ENCODE results near the gene GGTLC1. TPM values are rescaled to one million over a fixed set of nuclear protein-coding genes. Genes with fewer than 3 reads are reported as not detected.

Gene GGTLC1
- total RNA-seq, 4 donors from 2014 or later, result not detected

- Histone ChIP-seq H3K27me3 (no peaks in the 10 kb centered on the region), H3K4me3 (no peak overlapping the region), H3K4me1 (peaks cover 0 to 4% (median 0%) of the 10 kb centered on the region in 4 donors), H3K27ac (replicated peaks in 1 of 4) (no peak overlapping the region), H3K9me3 (no peaks in the 10 kb centered on the region), H3K36me3 (no peaks in the 10 kb centered on the region)
- intact Hi-C loops (cut with DNase I), result no loop called here
- TF ChIP-seq, protein P1, sequence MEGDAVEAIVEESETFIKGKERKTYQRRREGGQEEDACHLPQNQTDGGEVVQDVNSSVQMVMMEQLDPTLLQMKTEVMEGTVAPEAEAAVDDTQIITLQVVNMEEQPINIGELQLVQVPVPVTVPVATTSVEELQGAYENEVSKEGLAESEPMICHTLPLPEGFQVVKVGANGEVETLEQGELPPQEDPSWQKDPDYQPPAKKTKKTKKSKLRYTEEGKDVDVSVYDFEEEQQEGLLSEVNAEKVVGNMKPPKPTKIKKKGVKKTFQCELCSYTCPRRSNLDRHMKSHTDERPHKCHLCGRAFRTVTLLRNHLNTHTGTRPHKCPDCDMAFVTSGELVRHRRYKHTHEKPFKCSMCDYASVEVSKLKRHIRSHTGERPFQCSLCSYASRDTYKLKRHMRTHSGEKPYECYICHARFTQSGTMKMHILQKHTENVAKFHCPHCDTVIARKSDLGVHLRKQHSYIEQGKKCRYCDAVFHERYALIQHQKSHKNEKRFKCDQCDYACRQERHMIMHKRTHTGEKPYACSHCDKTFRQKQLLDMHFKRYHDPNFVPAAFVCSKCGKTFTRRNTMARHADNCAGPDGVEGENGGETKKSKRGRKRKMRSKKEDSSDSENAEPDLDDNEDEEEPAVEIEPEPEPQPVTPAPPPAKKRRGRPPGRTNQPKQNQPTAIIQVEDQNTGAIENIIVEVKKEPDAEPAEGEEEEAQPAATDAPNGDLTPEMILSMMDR (IDR thresholded peaks at IDR 0.05), result no peak
- TF ChIP-seq POLR2A (IDR thresholded peaks at IDR 0.05; ENCODE audit: low read depth), result no peak
- TF ChIP-seq EP300 (IDR thresholded peaks at IDR 0.05), result no peak
- TF ChIP-seq POLR2AphosphoS5 (IDR thresholded peaks at IDR 0.05), result no peak
- peak; percentile 7 for DNase-seq (ENCODE audit: extremely low spot score)
Observed at GRCh38 chr20:23971310-23971709, 17.3 kb downstream of the GGTLC1 start.

GRCh38 chr20:23970049-23970448 is 18.5 kb downstream of the GGTLC1 start:
- intact Hi-C loops (cut with DNase I), result no loop called here
- Histone ChIP-seq H3K27me3 (no peaks in the 10 kb centered on the region), H3K27ac (replicated peaks in 1 of 4) (no peak overlapping the region), H3K4me3 (no peak overlapping the region), H3K4me1 (peaks cover 0 to 7% (median 0%) of the 10 kb centered on the region in 4 donors), H3K9me3 (no peaks in the 10 kb centered on the region), H3K36me3 (no peaks in the 10 kb centered on the region)
- TF ChIP-seq EP300 (IDR thresholded peaks at IDR 0.05) (no peak), POLR2AphosphoS5 (IDR thresholded peaks at IDR 0.05) (no peak), POLR2A (IDR thresholded peaks at IDR 0.05; ENCODE audit: low read depth) (no peak)
- TF ChIP-seq, protein P1 (IDR thresholded peaks at IDR 0.05), result no peak
- WGBS, result 79% methylated on average over 1 of the region's 1 CpG
- DNase-seq (ENCODE audit: extremely low spot score), result peak; percentile 47

DNA sequence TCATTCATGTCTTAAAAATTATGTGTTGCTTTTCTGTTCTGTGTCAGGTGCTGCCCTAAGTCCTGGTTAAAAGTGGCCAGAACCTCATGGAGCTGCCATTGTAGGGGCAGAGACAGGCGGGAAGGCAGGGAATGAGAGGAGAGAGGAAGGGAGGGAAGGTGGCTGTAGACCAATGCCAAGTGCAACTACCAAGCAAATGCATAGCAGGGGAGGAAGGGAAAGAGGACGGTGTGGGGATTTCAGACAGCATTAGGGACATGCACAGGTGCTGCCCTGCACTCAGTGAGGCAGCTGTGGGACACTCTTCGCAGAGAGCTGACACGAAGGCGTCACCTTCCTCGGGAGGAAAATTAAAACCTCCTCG is 21.0 kb downstream of the GGTLC1 start:
- no peaks in the 10 kb centered on the region for H3K36me3 ChIP-seq
- no peaks in the 10 kb centered on the region for H3K27me3 ChIP-seq
- H3K4me1 ChIP-seq, result peaks cover 0 to 7% (median 0%) of the 10 kb centered on the region in 4 donors
- peak; percentile 55 for DNase-seq (ENCODE audit: extremely low spot score)
- no peak overlapping the region for H3K4me3 ChIP-seq
- intact Hi-C loops (cut with DNase I), result no loop called here
- 65% methylated on average over 7 of the region's 7 CpGs for WGBS
- TF ChIP-seq, protein P1 (IDR thresholded peaks at IDR 0.05), result no peak
- TF ChIP-seq POLR2A (IDR thresholded peaks at IDR 0.05; ENCODE audit: low read depth), result no peak
- no peak for TF ChIP-seq POLR2AphosphoS5 (IDR thresholded peaks at IDR 0.05)
- no peak for TF ChIP-seq EP300 (IDR thresholded peaks at IDR 0.05)
- H3K27ac ChIP-seq (replicated peaks in 1 of 4), result no peak overlapping the region
- H3K9me3 ChIP-seq, result no peaks in the 10 kb centered on the region

DNA sequence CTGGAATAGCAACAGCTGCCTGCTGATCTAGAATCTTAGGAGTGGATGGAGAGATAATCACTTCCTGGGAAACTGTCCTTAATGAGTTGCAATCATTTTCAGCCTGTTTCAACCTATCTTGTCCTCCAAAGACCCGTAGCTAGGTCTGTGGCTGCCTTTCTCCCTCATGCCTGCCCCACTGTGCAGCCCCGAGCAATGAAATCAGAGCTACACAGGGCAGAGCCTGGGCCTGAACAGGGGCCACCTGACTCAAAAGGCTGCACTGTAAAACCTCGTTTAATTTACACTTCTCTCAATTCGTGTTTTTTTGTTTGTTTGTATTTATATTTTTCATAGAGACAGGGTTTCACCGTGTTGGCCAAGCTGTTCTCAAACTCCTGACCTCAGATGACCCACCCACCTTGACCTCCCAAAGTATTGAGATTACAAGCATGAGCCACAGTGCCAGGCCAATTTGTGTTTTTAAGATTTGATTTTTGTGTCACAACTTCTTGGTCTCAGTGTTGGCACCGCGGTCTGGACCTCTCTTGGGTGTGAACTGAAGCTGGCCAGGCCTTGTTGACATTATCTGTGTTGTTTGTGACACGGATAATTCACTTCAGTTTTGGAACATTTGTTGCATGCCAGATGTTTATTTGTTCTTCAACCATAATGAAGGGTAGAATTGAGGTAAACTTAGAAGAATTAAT is 21.5 kb downstream of the GGTLC1 start:
- Histone ChIP-seq H3K4me1 (peaks cover 0 to 7% (median 0%) of the 10 kb centered on the region in 4 donors), H3K36me3 (no peaks in the 10 kb centered on the region), H3K27ac (replicated peaks in 1 of 4) (no peak overlapping the region), H3K4me3 (no peak overlapping the region), H3K27me3 (no peaks in the 10 kb centered on the region), H3K9me3 (no peaks in the 10 kb centered on the region)
- intact Hi-C loops (cut with DNase I), result no loop called here
- TF ChIP-seq, protein P1 (IDR thresholded peaks at IDR 0.05), result no peak
- TF ChIP-seq EP300 (IDR thresholded peaks at IDR 0.05), result no peak
- no peak for TF ChIP-seq POLR2AphosphoS5 (IDR thresholded peaks at IDR 0.05)
- no peak for TF ChIP-seq POLR2A (IDR thresholded peaks at IDR 0.05; ENCODE audit: low read depth)
- DNase-seq (ENCODE audit: extremely low spot score), result peak; percentile 62
- 80% methylated on average over 8 of the region's 8 CpGs for WGBS

- H3K9me3 ChIP-seq, result no peaks in the 10 kb centered on the region
- H3K27me3 ChIP-seq, result no peaks in the 10 kb centered on the region
- TF ChIP-seq, protein P1 (IDR thresholded peaks at IDR 0.05), result no peak
- TF ChIP-seq EP300 (IDR thresholded peaks at IDR 0.05) (no peak), POLR2A (IDR thresholded peaks at IDR 0.05; ENCODE audit: low read depth) (no peak), POLR2AphosphoS5 (IDR thresholded peaks at IDR 0.05) (no peak)
- peaks cover 0 to 7% (median 0%) of the 10 kb centered on the region in 4 donors for H3K4me1 ChIP-seq
- no peak overlapping the region for H3K27ac ChIP-seq (replicated peaks in 1 of 4)
- intact Hi-C loops (cut with DNase I), result no loop called here
- DNase-seq (ENCODE audit: extremely low spot score), result peak; percentile 82
- WGBS, result 91% methylated on average over 5 of the region's 6 CpGs
- no peaks in the 10 kb centered on the region for H3K36me3 ChIP-seq
- no peak overlapping the region for H3K4me3 ChIP-seq
Observed at GRCh38 chr20:23966298-23966697, 22.3 kb downstream of the GGTLC1 start.
